Measurements from ENCODE around the gene PARM1.
"Not testable (repeated sequence)": the region's sequence is repeated elsewhere in the genome, so short reads cannot be mapped to it uniquely, and the experiment has no call there.

Gene PARM1

DNA sequence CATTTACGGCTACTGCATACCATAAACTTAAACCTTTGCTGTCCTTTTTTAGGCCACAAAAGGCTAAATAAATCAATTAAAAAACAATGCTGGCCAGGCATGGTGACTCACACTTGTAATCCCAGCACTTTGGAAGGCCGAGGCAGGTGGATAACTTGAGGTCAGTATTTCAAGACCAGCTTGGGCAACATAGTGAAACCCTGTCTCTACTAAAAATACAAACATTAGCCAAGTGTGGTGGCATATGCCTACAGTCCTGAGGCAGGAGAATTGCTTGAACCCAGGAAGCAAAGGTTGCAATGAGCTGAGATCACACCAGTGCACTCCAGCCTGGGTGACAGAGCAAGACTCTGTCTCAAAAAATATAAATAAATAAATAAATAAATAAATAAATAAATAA, 61.5 kb downstream of the PARM1 start:
- not testable (repeated sequence) for DNase-seq

DNA sequence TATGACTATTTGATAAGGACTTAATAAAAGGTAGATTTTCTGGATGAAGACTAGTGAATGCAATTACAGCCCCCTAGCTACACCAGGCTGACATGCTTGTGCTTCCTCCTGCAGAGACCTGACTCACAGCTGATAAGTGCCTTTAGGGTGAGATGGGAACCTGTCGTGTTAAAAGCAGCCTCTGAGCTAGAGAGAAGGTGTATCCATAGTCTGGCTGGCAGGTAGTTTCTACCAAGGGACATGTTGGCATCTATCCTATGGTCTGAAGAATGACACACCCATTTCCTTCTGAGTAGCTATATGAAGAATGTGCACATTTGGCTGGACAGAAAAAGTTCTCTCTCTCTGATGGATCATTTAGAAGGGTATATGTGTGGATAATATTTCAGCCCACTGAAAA, 64.1 kb downstream of the PARM1 start:
- DNase-seq: no peak

GRCh38 chr4:74997948-74998729, 65.2 kb downstream of the PARM1 start:
- DNase-seq: no peak

DNA sequence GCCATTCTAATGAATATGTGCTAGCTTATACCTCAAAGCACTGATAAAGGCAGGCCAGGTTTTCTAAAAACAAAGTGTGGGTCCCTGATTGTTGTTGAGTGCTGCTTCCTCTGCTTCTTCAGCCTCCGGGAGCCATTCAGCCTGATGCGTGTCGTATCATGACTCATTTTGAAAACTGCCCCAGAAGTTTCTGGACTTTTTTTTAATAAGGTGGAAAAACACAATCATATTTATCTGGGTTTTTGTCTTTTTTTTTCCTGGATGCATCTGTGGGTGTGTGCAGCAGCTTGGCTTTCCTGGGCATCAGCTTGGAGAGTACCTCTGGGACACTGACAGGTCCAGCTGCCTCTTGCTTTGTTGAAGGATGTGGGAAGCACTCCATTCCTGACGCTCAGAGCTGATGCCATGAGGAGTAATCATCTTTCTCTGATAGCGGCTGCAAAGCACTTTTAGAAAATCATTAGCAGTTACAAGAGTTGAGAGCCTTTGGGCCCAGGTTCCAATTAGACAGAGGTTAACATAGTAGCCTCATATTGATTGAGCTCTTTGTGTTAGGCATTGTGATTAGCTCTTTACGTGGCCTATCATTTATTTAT, 66.9 kb downstream of the PARM1 start:
- no peak for DNase-seq

GRCh38 chr4:75001871-75002270, 69.0 kb downstream of the PARM1 start:
- no peak for DNase-seq

DNA sequence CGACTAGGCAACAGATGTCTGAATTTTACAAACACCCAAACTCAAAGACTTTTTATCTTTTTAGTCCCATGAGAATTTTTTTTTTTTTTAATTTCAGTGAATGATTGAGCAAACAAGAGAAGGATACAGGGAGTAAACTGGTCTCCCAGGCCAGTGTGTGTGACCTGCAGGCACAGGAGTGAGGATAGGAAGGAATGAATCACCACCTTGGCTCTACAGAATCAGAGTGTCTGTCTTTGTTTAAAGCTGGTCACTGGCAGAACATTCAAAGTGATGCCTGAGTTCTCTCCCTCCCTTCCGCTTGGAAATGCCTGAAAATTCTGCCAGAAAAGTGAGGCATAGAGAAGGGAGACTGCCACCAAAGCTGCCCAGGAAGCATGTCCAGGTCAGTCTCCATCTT, 69.5 kb downstream of the PARM1 start:
- no peak for DNase-seq

DNA sequence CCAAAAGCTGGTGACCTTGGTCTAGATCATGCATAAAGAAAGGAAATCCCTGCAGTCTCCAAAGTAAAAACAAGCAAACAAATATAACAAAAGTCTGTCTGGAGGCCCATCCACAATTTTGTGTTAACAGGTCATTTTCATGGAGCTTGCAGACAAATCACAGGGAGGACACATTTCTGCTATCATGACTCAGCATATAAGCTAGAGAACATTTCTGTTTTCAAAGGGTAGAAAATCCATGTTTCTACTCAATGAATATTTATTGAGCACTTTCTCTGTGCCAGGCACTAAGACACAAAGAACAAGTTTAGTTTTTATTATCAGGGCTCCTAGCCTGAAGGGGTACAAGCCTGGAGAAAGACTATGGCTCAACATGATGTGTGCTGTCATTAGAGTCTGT, 71.1 kb downstream of the PARM1 start:
- DNase-seq: no peak

DNA sequence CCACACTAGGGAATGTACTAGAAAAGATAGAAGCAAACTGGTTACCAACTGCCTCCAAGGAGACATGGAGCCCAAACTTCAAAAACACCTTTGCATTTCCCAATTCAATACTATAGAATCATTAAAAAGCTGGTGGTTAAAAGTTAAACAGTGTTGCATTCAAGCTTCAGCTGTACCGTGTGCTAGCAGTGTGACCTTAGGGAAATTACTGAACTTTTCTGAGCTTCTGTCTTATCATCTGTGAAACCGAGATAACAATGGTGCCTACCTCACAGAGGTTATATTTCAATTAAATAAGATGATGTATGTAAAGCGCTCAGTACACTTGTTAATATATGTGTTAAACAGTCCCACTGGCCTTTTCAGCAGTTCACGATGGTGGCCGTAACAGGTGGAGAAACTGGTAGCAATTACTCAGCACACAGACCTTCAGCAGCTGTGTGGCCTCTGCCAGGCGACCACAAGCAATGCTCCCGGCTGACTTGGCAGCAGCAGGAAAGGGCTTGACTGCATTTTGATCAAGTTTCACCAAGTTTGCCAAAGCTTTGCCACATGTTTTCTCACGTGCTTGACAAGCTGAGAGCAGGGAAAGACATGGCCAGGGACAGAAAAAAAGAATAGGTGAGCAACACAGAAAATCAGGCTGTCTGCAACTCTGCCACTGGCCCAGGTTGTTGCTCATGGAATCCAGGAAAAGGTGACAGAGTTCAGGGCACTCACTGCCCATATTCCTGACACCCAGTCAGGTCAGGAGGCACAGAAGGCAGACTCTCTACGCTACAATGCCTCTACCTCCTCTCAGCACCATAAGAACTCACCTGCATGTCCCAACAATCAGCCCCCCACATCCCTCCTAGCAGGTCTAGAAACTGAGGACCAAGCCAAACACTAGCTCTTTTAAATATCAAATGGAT, 72.1 kb downstream of the PARM1 start:
- DNase-seq: no peak

- DNase-seq: no peak
Observed at GRCh38 chr4:75005727-75006126, 72.8 kb downstream of the PARM1 start.

DNA sequence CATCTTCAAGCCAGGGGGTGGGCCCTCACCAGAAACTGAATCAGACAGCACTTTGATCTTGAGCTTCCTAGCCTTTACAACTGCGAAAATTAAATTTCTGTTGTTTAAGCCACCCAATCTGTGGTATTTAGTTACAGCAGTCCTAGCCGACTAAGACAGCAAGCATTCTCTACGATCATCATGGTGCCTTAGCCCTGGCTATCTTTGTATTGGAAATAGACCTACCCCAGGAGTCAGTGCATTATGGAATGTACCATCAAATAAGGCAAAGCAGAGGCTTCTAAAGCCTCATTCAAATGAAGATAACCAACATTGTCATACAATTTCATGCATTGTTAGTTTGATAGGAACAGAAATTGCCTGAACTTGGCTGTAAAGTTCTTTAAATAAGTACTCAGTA, 75.0 kb downstream of the PARM1 start:
- no peak for DNase-seq

DNA sequence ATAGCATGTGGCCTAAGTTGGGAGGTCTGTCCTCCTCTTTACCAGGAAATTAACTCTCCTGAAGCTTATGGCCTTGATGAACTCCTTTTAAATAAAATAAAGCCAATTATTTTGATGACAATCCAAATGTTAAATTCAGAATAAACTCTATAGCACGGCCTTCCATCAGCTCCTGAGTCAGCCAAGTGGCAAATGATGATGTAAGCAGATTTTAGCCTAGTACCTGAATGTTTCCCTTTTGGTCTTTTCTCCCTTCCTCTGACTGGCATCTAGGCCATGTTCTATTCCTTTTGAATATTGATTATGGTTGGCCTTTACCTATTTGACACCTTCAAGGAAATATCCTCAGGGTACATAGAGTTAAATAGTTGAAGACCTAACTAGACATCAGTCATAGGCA, 76.2 kb downstream of the PARM1 start:
- no peak for DNase-seq

GRCh38 chr4:75011131-75011795, 78.3 kb downstream of the PARM1 start:
- DNase-seq: no peak

DNA sequence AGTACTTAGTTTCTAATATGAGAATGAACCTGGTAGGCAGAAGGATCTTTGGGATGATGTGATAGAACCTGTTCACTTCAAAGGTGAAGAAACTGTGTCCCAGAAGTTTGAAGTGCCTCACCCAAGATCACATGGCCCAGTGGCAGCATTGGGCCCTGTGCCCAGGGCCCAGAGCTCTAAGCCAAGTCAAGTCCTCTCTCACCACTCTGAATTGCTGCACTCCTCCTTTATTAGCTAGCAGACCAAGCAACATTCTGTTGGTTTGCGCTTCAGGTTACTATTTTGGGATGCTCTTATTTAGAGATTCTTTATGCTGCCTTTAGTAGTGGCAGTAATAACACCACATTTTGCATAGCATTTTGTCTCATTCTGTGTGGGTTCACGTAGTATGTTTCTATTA, 82.7 kb downstream of the PARM1 start:
- DNase-seq: no peak

- DNase-seq: no peak
Observed at GRCh38 chr4:75016472-75016871, 83.6 kb downstream of the PARM1 start.

GRCh38 chr4:75018811-75019479, 86.0 kb downstream of the PARM1 start:
- no peak for DNase-seq

GRCh38 chr4:75025431-75025830, 92.5 kb downstream of the PARM1 start:
- DNase-seq: no peak

GRCh38 chr4:75028196-75028854, 95.4 kb downstream of the PARM1 start:
- no peak for DNase-seq

- no peak for DNase-seq
Observed at GRCh38 chr4:75030028-75030427, 97.1 kb downstream of the PARM1 start.

DNA sequence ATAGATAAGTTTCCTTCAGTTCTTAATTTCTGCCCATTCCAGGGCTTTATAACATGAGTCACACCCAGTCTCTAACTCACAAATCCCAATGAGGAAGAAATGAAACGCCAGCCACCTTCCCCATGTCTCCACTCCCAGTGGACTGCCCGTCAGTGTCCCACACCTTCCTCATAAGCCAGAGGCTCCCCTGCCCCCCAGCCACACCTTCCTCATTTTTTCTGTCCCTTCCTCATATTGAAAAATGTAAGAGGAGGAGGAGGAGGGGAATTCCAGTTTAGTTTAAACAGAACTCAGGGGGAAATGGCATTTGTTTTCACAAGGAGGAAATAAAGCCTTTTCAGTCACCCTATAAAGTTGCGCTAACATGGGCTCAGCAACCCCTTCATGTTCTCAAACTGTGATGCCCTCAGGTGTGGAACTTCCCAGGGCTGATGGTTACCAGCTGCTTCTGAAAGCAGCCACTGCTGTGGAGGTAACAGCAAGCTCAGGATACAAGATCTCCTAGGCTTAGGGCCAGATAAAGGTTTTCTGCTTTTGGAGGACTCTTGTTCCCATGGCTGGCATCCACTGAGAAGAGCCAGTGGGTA, 97.8 kb downstream of the PARM1 start:
- DNase-seq: no peak

DNA sequence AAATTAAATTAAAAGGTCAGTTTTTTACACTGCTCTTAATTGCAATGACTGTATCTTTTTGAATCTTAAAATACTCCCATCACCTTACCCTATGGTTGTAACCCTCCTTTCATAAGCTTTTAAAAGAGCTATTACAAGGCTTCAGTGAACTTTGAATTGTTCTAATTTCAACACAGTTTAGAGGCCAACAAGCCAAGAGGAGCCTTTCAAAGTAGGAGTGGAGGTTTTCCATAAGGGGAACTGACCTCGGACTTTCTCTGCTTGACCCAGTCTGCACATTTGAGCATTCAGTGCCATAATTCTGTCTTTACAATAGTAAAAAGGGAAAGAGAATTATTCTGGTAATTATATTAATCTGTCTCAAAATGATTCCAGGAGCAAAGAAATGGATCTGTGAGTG, 98.9 kb downstream of the PARM1 start:
- no peak for DNase-seq

GRCh38 chr4:75034523-75034922, 101.6 kb downstream of the PARM1 start:
- DNase-seq: no peak

GRCh38 chr4:75035321-75035720, 102.4 kb downstream of the PARM1 start:
- no peak for DNase-seq
